ENCODE measurements around the gene CASP7.

Gene CASP7

DNA sequence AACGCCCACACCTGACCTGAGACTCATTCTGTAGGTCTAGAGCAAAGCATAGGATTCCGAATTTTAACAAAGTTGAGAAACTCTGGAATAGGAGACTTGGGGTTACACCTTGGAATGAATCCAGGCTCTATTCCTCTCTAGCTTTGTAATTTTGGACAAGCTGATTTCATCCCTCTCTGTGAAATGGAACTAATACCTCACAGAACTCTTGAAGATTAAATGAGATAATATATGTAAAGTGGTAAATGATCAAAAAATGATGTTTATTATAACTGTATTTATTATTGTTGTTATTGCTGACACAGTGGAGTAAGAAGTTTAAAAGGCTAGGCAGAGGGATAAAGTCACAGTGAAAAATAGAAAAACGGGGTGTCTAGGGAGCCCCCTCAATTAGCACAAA is 32.3 kb downstream of the CASP7 start:
- no peak for DNase-seq (ENCODE audit: low read depth, low spot score)
- H3K36me3 ChIP-seq (ENCODE audit: control insufficient read depth, insufficient read depth, low read length): no peaks in the 10 kb centered on the region
- no peak overlapping the region for H3K4me3 ChIP-seq (ENCODE audit: low read length)
- WGBS (ENCODE audit: insufficient coverage, insufficient read length): no CpG with 5 or more reads among the region's 3 CpGs
- no peak overlapping the region for H3K27ac ChIP-seq (ENCODE audit: low read length)
- H3K4me1 ChIP-seq (ENCODE audit: control insufficient read depth, insufficient read depth, low read length): peaks cover 1% of the 10 kb centered on the region; the same call in 1 of the 2 replicates
- H3K27me3 ChIP-seq (ENCODE audit: control insufficient read depth, insufficient read depth, low read length): no peaks in the 10 kb centered on the region
- H3K9me3 ChIP-seq (ENCODE audit: control insufficient read depth, insufficient read depth, low read length): no peaks in the 10 kb centered on the region

DNA sequence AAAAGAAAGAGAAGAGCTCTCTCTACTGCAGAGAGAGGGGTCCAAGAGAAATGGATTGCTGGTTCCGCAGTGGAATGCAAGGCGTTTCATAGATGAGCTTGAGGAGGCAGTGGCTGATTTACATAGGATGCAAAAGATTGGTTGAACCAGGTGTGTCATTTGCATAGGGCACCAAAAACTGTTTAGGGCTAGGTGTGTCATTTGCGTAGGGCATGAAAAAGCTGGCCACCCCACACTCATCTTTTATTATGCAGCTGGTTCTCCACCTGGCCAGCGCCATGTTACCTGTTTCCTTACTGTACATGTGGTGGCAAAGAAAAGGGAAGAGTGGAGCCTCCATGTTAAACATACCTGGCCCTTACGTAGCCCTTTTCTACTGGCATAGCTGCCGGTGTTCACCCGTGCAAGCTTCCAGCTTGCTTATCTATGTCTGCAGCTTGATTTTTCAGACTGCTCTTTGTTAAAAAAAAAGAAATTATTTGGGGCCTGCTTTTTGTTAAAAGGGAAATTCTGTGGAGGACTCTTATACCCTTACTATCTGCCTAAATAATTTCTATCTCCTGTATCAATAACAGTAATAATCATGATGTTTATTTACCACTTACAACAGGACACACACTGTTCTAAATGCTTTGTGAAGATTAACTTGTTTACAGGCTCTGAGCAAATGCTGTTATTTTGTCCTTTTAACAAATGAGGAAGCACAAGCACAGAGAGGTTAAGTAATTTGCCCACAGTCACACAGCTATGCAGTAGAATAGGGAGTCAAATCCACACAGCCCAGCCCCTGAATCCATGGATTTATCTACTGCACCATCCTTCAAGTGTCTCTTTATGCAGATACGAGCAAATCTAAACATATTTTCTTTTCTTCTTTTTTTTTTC is 33.3 kb downstream of the CASP7 start:
- H3K4me1 ChIP-seq (ENCODE audit: control insufficient read depth, insufficient read depth, low read length): peaks cover 1% of the 10 kb centered on the region; the same call in 1 of the 2 replicates
- no peak overlapping the region for H3K27ac ChIP-seq (ENCODE audit: low read length)
- no CpG with 5 or more reads among the region's 8 CpGs for WGBS (ENCODE audit: insufficient coverage, insufficient read length)
- peak; percentile 31 for DNase-seq (ENCODE audit: low read depth, low spot score)
- no peaks in the 10 kb centered on the region for H3K36me3 ChIP-seq (ENCODE audit: control insufficient read depth, insufficient read depth, low read length)
- no peaks in the 10 kb centered on the region for H3K9me3 ChIP-seq (ENCODE audit: control insufficient read depth, insufficient read depth, low read length)
- no peak overlapping the region for H3K4me3 ChIP-seq (ENCODE audit: low read length)
- no peaks in the 10 kb centered on the region for H3K27me3 ChIP-seq (ENCODE audit: control insufficient read depth, insufficient read depth, low read length)

DNA sequence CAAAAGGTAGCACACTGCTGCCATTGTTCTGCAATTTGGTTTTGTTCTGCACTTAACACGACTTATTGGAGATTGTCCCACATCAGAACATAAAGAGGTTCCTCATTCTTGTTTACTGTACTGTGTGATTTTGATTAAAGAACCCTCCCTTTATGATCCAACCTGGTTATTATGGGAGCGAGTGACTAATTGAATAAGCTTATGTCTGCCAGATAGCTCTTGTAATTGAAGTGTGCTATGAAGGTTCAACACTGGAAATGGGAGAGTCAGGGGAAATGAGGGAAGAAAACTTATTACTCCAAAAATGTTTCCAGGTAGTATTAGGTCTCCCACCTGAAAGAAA is 33.9 kb downstream of the CASP7 start:
- peaks cover 1% of the 10 kb centered on the region; the same call in 1 of the 2 replicates for H3K4me1 ChIP-seq (ENCODE audit: control insufficient read depth, insufficient read depth, low read length)
- no peak overlapping the region for H3K4me3 ChIP-seq (ENCODE audit: low read length)
- H3K27me3 ChIP-seq (ENCODE audit: control insufficient read depth, insufficient read depth, low read length): no peaks in the 10 kb centered on the region
- H3K36me3 ChIP-seq (ENCODE audit: control insufficient read depth, insufficient read depth, low read length): no peaks in the 10 kb centered on the region
- no peaks in the 10 kb centered on the region for H3K9me3 ChIP-seq (ENCODE audit: control insufficient read depth, insufficient read depth, low read length)
- H3K27ac ChIP-seq (ENCODE audit: low read length): no peak overlapping the region
- DNase-seq (ENCODE audit: low read depth, low spot score): no peak
- no CpG with 5 or more reads among the region's 2 CpGs for WGBS (ENCODE audit: insufficient coverage, insufficient read length)

- Histone ChIP-seq H3K9me3 (ENCODE audit: control insufficient read depth, insufficient read depth, low read length) (no peaks in the 10 kb centered on the region), H3K36me3 (ENCODE audit: control insufficient read depth, insufficient read depth, low read length) (no peaks in the 10 kb centered on the region), H3K27ac (ENCODE audit: low read length) (no peak overlapping the region), H3K4me1 (ENCODE audit: control insufficient read depth, insufficient read depth, low read length) (no peaks in the 10 kb centered on the region; the same call in 1 of the 2 replicates), H3K4me3 (ENCODE audit: low read length) (no peak overlapping the region), H3K27me3 (ENCODE audit: control insufficient read depth, insufficient read depth, low read length) (no peaks in the 10 kb centered on the region)
- no peak for DNase-seq (ENCODE audit: low read depth, low spot score)
- no CpG with 5 or more reads among the region's 2 CpGs for WGBS (ENCODE audit: insufficient coverage, insufficient read length)
Observed at GRCh38 chr10:113716109-113716910, 36.6 kb downstream of the CASP7 start.

- no CpG with 5 or more reads among the region's 21 CpGs for WGBS (ENCODE audit: insufficient coverage, insufficient read length)
Observed at GRCh38 chr10:113718969-113719822, 39.5 kb downstream of the CASP7 start.

DNA sequence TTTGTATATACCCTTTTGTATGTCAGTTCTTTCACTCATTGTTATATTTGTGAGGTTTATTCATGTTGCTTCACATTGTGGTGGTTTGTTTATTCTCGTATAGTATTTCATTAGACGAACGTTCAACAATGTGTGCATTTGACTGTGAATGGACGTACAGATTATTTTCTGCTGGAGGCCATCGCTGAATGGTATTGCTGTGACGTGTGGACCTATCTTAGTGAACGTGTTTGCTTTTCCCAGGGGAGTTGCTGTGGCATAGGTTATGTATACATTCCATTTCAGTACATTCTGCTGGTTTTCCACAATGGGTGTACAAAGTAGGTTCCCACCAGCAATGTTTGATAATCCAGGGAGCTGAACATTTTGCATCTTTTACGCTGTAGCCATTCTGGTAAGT is 40.7 kb downstream of the CASP7 start:
- no CpG with 5 or more reads among the region's 8 CpGs for WGBS (ENCODE audit: insufficient coverage, insufficient read length)

More at GRCh38 chr10:113718969-113719822, 39.5 kb downstream of the CASP7 start:
- no peaks in the 10 kb centered on the region for H3K27me3 ChIP-seq (ENCODE audit: control insufficient read depth, insufficient read depth, low read length)
- no peak for DNase-seq (ENCODE audit: low read depth, low spot score)
- no peaks in the 10 kb centered on the region for H3K36me3 ChIP-seq (ENCODE audit: control insufficient read depth, insufficient read depth, low read length)
- H3K4me3 ChIP-seq (ENCODE audit: low read length): no peak overlapping the region
- H3K9me3 ChIP-seq (ENCODE audit: control insufficient read depth, insufficient read depth, low read length): no peaks in the 10 kb centered on the region
- no peaks in the 10 kb centered on the region for H3K4me1 ChIP-seq (ENCODE audit: control insufficient read depth, insufficient read depth, low read length)
- H3K27ac ChIP-seq (ENCODE audit: low read length): no peak overlapping the region

GRCh38 chr10:113732160-113732881 is 52.6 kb downstream of the CASP7 start:
- Histone ChIP-seq H3K27ac (ENCODE audit: low read length) (no peak overlapping the region), H3K9me3 (ENCODE audit: control insufficient read depth, insufficient read depth, low read length) (no peaks in the 10 kb centered on the region), H3K27me3 (ENCODE audit: control insufficient read depth, insufficient read depth, low read length) (no peaks in the 10 kb centered on the region), H3K4me3 (ENCODE audit: low read length) (no peak overlapping the region), H3K36me3 (ENCODE audit: control insufficient read depth, insufficient read depth, low read length) (no peaks in the 10 kb centered on the region), H3K4me1 (ENCODE audit: control insufficient read depth, insufficient read depth, low read length) (no peaks in the 10 kb centered on the region)
- DNase-seq (ENCODE audit: low read depth, low spot score): no peak
- WGBS (ENCODE audit: insufficient coverage, insufficient read length): no CpG with 5 or more reads among the region's 9 CpGs

More for the DNA sequence above, 40.7 kb downstream of the CASP7 start:
- no peak overlapping the region for H3K27ac ChIP-seq (ENCODE audit: low read length)
- no peaks in the 10 kb centered on the region for H3K36me3 ChIP-seq (ENCODE audit: control insufficient read depth, insufficient read depth, low read length)
- H3K9me3 ChIP-seq (ENCODE audit: control insufficient read depth, insufficient read depth, low read length): no peaks in the 10 kb centered on the region
- no peak for DNase-seq (ENCODE audit: low read depth, low spot score)
- H3K27me3 ChIP-seq (ENCODE audit: control insufficient read depth, insufficient read depth, low read length): no peaks in the 10 kb centered on the region
- H3K4me3 ChIP-seq (ENCODE audit: low read length): no peak overlapping the region
- H3K4me1 ChIP-seq (ENCODE audit: control insufficient read depth, insufficient read depth, low read length): no peaks in the 10 kb centered on the region

DNA sequence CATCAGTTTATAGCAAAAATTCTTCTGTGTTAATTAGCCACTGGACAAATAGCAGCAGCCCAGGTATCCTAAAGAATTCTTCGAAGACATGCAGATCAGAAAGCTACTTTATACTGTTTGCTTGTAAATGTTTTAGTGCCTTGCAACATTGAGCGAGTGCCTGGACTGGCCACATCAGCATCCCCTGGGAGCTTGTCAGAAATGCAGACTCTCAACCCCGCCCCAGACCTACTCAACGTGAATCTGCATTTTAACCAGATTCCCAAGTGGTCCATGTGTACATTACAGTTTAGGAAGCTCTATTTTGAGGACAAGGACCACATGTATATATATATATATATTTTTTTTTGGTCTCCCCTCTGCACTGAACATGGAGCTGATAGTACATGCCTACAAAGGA is 53.3 kb downstream of the CASP7 start:
- Histone ChIP-seq H3K9me3 (ENCODE audit: control insufficient read depth, insufficient read depth, low read length) (no peaks in the 10 kb centered on the region), H3K36me3 (ENCODE audit: control insufficient read depth, insufficient read depth, low read length) (no peaks in the 10 kb centered on the region), H3K4me3 (ENCODE audit: low read length) (no peak overlapping the region), H3K27ac (ENCODE audit: low read length) (no peak overlapping the region), H3K27me3 (ENCODE audit: control insufficient read depth, insufficient read depth, low read length) (no peaks in the 10 kb centered on the region), H3K4me1 (ENCODE audit: control insufficient read depth, insufficient read depth, low read length) (no peaks in the 10 kb centered on the region)
- WGBS (ENCODE audit: insufficient coverage, insufficient read length): no CpG with 5 or more reads among the region's 4 CpGs
- no peak for DNase-seq (ENCODE audit: low read depth, low spot score)

GRCh38 chr10:113733635-113734034 is 53.9 kb downstream of the CASP7 start:
- Histone ChIP-seq H3K27me3 (ENCODE audit: control insufficient read depth, insufficient read depth, low read length) (no peaks in the 10 kb centered on the region), H3K9me3 (ENCODE audit: control insufficient read depth, insufficient read depth, low read length) (no peaks in the 10 kb centered on the region), H3K36me3 (ENCODE audit: control insufficient read depth, insufficient read depth, low read length) (no peaks in the 10 kb centered on the region), H3K27ac (ENCODE audit: low read length) (no peak overlapping the region), H3K4me3 (ENCODE audit: low read length) (no peak overlapping the region), H3K4me1 (ENCODE audit: control insufficient read depth, insufficient read depth, low read length) (no peaks in the 10 kb centered on the region)
- no peak for DNase-seq (ENCODE audit: low read depth, low spot score)
- WGBS (ENCODE audit: insufficient coverage, insufficient read length): no CpG with 5 or more reads among the region's 4 CpGs
